ENCODE data around the gene TLX3. TPM values are rescaled to one million over a fixed set of nuclear protein-coding genes. Genes with fewer than 3 reads are reported as not detected.

The TLX3 gene
- total RNA-seq, 1 donor from 2014 or later = not detected

- peak in 1 of 2 experiments; percentile 43 for DNase-seq (ENCODE audit: low spot score in 2 of 2, unreplicated experiment in 2 of 2)
- peaks cover 18% of the 10 kb centered on the region for H3K4me1 Mint-ChIP-seq
Observed at GRCh38 chr5:171315386-171315891, 6.4 kb downstream of the TLX3 start.

DNA sequence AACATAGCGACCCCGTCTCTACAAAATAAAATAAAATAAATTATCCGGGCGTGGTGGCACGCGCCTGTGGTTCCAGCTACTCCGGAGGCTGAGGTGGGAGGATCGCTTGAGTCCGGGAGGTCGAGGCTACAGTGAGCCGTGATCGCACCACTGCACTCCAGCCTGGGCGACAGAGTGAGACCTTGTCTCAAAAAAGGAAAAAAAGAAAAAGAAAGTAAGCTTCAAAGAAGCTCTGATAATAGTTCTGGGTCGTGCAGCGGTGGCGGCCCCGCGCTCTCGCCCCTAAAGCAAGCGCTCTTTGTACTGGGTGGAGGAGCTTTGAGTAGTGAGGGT is 6.8 kb downstream of the TLX3 start:
- H3K36me3 Mint-ChIP-seq = no peaks in the 10 kb centered on the region
- H3K27ac Mint-ChIP-seq = no peak overlapping the region
- no peak for DNase-seq (ENCODE audit: low spot score in 2 of 2, unreplicated experiment in 2 of 2)
- H3K9me3 Mint-ChIP-seq = no peaks in the 10 kb centered on the region
- H3K4me3 Mint-ChIP-seq = peak overlapping the region; percentile 22
- TF ChIP-seq, protein P1, sequence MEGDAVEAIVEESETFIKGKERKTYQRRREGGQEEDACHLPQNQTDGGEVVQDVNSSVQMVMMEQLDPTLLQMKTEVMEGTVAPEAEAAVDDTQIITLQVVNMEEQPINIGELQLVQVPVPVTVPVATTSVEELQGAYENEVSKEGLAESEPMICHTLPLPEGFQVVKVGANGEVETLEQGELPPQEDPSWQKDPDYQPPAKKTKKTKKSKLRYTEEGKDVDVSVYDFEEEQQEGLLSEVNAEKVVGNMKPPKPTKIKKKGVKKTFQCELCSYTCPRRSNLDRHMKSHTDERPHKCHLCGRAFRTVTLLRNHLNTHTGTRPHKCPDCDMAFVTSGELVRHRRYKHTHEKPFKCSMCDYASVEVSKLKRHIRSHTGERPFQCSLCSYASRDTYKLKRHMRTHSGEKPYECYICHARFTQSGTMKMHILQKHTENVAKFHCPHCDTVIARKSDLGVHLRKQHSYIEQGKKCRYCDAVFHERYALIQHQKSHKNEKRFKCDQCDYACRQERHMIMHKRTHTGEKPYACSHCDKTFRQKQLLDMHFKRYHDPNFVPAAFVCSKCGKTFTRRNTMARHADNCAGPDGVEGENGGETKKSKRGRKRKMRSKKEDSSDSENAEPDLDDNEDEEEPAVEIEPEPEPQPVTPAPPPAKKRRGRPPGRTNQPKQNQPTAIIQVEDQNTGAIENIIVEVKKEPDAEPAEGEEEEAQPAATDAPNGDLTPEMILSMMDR (IDR thresholded peaks at IDR 0.05; ENCODE audit: unreplicated experiment) = no peak
- H3K4me1 Mint-ChIP-seq = peaks cover 13% of the 10 kb centered on the region
- peaks cover 94% of the 10 kb centered on the region for H3K27me3 Mint-ChIP-seq (ENCODE audit: low read depth)

More at GRCh38 chr5:171315386-171315891, 6.4 kb downstream of the TLX3 start:
- TF ChIP-seq, protein P1 (IDR thresholded peaks at IDR 0.05; ENCODE audit: unreplicated experiment) = no peak
- Mint-ChIP-seq H3K27ac (no peak overlapping the region), H3K36me3 (no peaks in the 10 kb centered on the region), H3K9me3 (no peaks in the 10 kb centered on the region), H3K27me3 (ENCODE audit: low read depth) (peaks cover 94% of the 10 kb centered on the region), H3K4me3 (no peak overlapping the region)

- Mint-ChIP-seq H3K27me3 (ENCODE audit: low read depth) (peaks cover 95% of the 10 kb centered on the region), H3K27ac (no peak overlapping the region), H3K9me3 (no peaks in the 10 kb centered on the region), H3K36me3 (no peaks in the 10 kb centered on the region), H3K4me1 (peaks cover 10% of the 10 kb centered on the region), H3K4me3 (peak overlapping the region; percentile 22)
- peak in 1 of 2 experiments; percentile 36 for DNase-seq (ENCODE audit: low spot score in 2 of 2, unreplicated experiment in 2 of 2)
- TF ChIP-seq, protein P1 (IDR thresholded peaks at IDR 0.05; ENCODE audit: unreplicated experiment) = no peak
Observed at GRCh38 chr5:171316258-171317121, 7.4 kb downstream of the TLX3 start.

DNA sequence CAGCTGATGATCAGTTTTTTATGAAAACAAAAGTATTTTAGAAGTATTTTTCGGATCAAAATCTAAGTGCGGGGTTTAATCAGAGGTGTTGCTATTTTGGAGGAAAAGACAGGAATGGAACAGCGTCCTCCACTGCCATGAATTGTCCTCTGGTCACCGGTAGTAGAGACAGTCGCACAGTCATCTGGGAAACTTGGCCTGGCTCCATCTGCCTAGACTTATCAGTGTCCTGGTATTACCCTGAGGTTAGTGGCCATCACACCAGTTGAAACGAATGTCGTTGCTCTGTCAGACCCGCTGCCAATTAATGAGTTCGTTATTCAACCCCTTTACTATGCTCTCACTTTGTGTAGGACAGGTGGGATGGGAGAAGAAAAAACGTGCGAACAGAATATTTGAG is 8.2 kb downstream of the TLX3 start:
- H3K27me3 Mint-ChIP-seq (ENCODE audit: low read depth) = peaks cover 100% of the 10 kb centered on the region
- no peaks in the 10 kb centered on the region for H3K9me3 Mint-ChIP-seq
- TF ChIP-seq, protein P1 (IDR thresholded peaks at IDR 0.05; ENCODE audit: unreplicated experiment) = no peak
- no peak overlapping the region for H3K27ac Mint-ChIP-seq
- no peak overlapping the region for H3K4me3 Mint-ChIP-seq
- peaks cover 10% of the 10 kb centered on the region for H3K4me1 Mint-ChIP-seq
- H3K36me3 Mint-ChIP-seq = no peaks in the 10 kb centered on the region
- DNase-seq (ENCODE audit: low spot score in 2 of 2, unreplicated experiment in 2 of 2) = no peak

DNA sequence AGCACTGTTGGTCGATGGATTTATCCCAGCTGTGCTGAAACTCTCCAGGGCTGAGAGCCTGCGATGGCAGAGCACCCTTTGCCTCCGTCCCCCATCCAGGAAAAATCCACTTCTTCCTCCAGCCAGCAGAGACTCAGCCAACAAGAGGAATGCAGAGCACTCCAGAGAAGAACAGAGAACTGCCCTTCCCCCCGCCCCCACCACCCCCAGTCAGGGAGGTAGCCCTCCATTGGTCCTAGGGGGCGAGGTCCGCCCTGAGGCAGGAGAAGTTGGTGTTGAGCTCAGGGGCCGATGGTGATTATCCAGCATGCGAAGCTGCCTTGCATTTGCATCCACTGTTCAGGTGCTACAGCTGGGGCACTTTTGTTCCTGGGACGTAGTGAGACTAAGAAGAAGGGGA is 9.0 kb downstream of the TLX3 start:
- DNase-seq (ENCODE audit: low spot score in 2 of 2, unreplicated experiment in 2 of 2) = peak in 1 of 2 experiments; percentile 35
- H3K27ac Mint-ChIP-seq = no peak overlapping the region
- no peaks in the 10 kb centered on the region for H3K36me3 Mint-ChIP-seq
- no peaks in the 10 kb centered on the region for H3K9me3 Mint-ChIP-seq
- H3K4me1 Mint-ChIP-seq = peaks cover 7% of the 10 kb centered on the region
- peaks cover 100% of the 10 kb centered on the region for H3K27me3 Mint-ChIP-seq (ENCODE audit: low read depth)
- TF ChIP-seq, protein P1 (IDR thresholded peaks at IDR 0.05; ENCODE audit: unreplicated experiment) = no peak
- H3K4me3 Mint-ChIP-seq = no peak overlapping the region
